ENCODE data around the gene CDYL. TPM values are rescaled to one million over a fixed set of nuclear protein-coding genes. Genes with fewer than 3 reads are reported as not detected.
"Not testable (repeated sequence)": the region's sequence is repeated elsewhere in the genome, so short reads cannot be mapped to it uniquely, and the experiment has no call there.

CDYL gene
- total RNA-seq, 4 donors from 2014 or later = 41.9 to 52.3 (median 45.7) TPM

DNA sequence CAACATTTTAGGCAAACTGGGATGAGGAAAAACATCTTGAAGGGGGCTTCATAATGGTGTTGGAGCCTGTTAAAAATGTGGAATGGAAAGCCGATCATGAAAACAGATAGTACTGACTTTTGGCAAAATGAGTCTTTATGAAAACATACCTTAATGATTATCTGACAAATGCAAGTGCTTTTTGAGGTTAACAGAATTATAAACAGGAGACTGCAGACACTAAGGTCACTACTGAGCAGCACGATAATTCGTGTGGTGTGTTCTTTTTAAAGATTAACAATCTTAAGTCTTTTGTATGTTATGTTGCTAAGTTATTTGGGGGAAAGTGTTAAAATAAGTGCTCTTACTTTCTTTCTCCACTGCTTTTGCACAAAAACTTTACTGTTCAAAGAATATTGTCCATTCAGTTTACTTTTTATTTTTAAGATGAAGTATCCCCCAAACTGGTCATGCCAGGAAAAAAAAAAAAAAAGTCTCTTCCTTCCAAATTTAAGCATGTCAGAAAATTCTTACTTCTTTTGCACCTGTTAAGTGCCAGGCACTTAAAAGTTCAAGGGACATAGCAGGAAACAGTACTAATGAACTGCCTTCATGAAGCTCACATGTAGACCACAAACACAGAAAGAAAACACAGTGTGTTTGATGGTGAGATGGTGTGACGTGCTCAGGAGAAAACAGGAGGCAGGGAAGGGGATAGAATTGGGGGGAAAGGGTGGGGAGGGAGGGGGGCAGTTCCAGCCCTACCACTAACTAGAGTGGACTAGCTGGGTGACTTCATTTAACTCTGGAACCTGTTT, 73.2 kb downstream of the CDYL start:
- TF ChIP-seq POLR2A (IDR thresholded peaks at IDR 0.05; ENCODE audit: low read depth) = no peak
- TF ChIP-seq POLR2AphosphoS5 (IDR thresholded peaks at IDR 0.05) = no peak
- TF ChIP-seq, protein P1, sequence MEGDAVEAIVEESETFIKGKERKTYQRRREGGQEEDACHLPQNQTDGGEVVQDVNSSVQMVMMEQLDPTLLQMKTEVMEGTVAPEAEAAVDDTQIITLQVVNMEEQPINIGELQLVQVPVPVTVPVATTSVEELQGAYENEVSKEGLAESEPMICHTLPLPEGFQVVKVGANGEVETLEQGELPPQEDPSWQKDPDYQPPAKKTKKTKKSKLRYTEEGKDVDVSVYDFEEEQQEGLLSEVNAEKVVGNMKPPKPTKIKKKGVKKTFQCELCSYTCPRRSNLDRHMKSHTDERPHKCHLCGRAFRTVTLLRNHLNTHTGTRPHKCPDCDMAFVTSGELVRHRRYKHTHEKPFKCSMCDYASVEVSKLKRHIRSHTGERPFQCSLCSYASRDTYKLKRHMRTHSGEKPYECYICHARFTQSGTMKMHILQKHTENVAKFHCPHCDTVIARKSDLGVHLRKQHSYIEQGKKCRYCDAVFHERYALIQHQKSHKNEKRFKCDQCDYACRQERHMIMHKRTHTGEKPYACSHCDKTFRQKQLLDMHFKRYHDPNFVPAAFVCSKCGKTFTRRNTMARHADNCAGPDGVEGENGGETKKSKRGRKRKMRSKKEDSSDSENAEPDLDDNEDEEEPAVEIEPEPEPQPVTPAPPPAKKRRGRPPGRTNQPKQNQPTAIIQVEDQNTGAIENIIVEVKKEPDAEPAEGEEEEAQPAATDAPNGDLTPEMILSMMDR (IDR thresholded peaks at IDR 0.05) = no peak
- TF ChIP-seq EP300 (IDR thresholded peaks at IDR 0.05) = no peak
- no peak overlapping the region for H3K4me3 ChIP-seq
- H3K4me1 ChIP-seq = peaks cover 16 to 20% (median 17%) of the 10 kb centered on the region in 4 donors
- no peak overlapping the region for H3K27ac ChIP-seq (replicated peaks in 1 of 4)
- 45% methylated on average over 4 of the region's 4 CpGs for WGBS
- H3K36me3 ChIP-seq = no peaks in the 10 kb centered on the region
- no peaks in the 10 kb centered on the region for H3K27me3 ChIP-seq
- no peak for DNase-seq (ENCODE audit: extremely low spot score)
- intact Hi-C loops (cut with DNase I) = no loop called here
- peaks cover 0 to 11% (median 7%) of the 10 kb centered on the region in 4 donors for H3K9me3 ChIP-seq

DNA sequence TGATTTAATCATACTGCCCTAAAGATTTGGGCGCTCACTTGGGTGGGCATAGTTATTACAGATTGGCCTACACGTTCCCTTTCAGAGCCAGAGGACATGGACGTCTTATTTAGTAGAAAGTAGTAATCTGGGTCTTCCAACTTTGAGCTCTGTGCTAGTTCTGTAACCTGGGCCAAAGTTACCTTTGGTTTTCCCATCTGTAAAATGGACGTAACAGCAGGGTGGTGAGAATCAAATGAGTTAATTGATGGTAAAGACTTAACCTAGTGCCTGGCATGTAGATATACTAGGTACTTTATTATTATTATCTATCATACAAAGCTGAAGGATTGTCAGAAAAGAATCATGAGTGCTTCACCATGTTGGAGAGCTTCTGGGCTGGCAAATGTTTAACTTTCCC, 74.8 kb downstream of the CDYL start:
- Histone ChIP-seq H3K4me1 (peaks cover 16 to 20% (median 17%) of the 10 kb centered on the region in 4 donors), H3K27me3 (no peaks in the 10 kb centered on the region), H3K36me3 (no peaks in the 10 kb centered on the region), H3K27ac (replicated peaks in 1 of 4) (no peak overlapping the region), H3K9me3 (peaks cover 0 to 3% (median under 1%) of the 10 kb centered on the region in 4 donors), H3K4me3 (no peak overlapping the region)
- TF ChIP-seq EP300 (IDR thresholded peaks at IDR 0.05) (no peak), POLR2A (IDR thresholded peaks at IDR 0.05; ENCODE audit: low read depth) (no peak)
- WGBS = 94% methylated on average over 4 of the region's 4 CpGs
- intact Hi-C loops (cut with DNase I) = no loop called here
- DNase-seq (ENCODE audit: extremely low spot score) = no peak

DNA sequence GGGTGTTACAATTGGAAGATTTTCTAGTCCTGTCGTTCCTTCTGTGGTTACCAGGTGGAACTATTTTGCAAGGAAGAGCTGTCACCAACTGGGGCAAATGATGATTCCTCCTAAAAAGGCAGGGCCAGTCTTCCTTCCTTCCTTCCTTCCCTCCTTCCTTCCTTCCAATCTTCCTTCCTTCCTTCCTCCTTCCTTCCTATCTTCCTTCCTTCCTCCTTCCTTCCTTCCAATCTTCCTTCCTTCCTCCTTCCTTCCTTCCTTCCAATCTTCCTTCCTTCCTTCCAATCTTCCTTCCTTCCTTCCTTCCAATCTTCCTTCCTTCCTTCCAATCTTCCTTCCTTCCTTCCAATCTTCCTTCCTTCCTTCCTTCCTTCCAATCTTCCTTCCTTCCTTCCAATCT, 76.0 kb downstream of the CDYL start:
- H3K9me3 ChIP-seq; H3K4me3 ChIP-seq; H3K27me3 ChIP-seq; H3K27ac ChIP-seq (replicated peaks in 1 of 4); H3K36me3 ChIP-seq; intact Hi-C loops (cut with DNase I); DNase-seq (ENCODE audit: extremely low spot score): not testable (repeated sequence)
- WGBS = 88% methylated on average over 1 of the region's 1 CpG
- H3K4me1 ChIP-seq = peaks cover 16 to 20% (median 17%) of the 10 kb centered on the region in 4 donors

DNA sequence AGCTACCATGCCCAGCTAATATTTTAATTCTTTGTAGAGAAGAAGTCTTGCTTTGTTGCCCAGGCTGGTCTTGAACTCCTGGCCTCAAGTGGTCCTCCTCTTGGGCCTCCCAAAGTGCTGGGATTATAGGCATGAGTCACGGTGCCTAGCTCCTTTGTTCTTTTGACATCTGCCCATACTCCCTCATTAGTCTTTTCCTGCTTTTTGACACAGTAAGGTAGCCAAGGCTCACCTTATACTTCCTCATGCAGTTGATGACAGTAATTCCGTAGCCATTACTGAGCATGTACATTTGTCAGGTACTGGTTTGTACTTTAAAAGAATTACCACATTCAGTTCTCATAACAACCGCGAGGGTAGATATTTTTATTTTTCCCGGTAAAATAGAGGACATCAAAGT, 76.7 kb downstream of the CDYL start:
- TF ChIP-seq POLR2A (IDR thresholded peaks at IDR 0.05; ENCODE audit: low read depth) = no peak
- no peak for TF ChIP-seq POLR2AphosphoS5 (IDR thresholded peaks at IDR 0.05)
- no peak for TF ChIP-seq EP300 (IDR thresholded peaks at IDR 0.05)
- TF ChIP-seq, protein P1 (IDR thresholded peaks at IDR 0.05) = no peak
- Histone ChIP-seq H3K4me3 (no peak overlapping the region), H3K27ac (replicated peaks in 1 of 4) (no peak overlapping the region), H3K36me3 (no peaks in the 10 kb centered on the region), H3K9me3 (no peaks in the 10 kb centered on the region), H3K27me3 (no peaks in the 10 kb centered on the region), H3K4me1 (peaks cover 9 to 20% (median 15%) of the 10 kb centered on the region in 4 donors)
- WGBS = 96% methylated on average over 5 of the region's 5 CpGs
- intact Hi-C loops (cut with DNase I) = no loop called here
- DNase-seq (ENCODE audit: extremely low spot score) = no peak

DNA sequence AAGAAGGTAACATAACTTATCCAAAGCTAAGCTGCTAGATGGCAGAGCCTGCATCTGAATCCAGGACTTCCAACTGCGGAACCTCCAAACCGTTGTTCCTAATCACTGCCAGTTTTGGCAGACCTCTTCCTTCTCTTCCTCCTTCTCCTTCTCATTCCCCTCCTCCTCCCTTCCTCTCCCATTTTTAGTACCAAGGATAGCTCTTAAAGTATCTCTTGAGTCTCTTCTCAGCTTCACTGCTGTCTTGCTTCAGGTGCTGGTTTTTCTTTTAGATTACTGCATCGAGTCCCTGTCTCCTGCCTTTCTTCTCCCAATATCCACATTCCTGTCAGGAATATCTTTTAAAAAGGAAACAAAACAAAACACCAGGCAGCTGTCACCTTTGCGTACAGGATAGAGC, 77.1 kb downstream of the CDYL start:
- intact Hi-C loops (cut with DNase I) = no loop called here
- no peak overlapping the region for H3K27ac ChIP-seq (replicated peaks in 1 of 4)
- no peak for DNase-seq (ENCODE audit: extremely low spot score)
- no peaks in the 10 kb centered on the region for H3K27me3 ChIP-seq
- H3K4me1 ChIP-seq = peaks cover 7 to 17% (median 15%) of the 10 kb centered on the region in 4 donors
- no peak overlapping the region for H3K4me3 ChIP-seq
- no peaks in the 10 kb centered on the region for H3K9me3 ChIP-seq
- no peaks in the 10 kb centered on the region for H3K36me3 ChIP-seq
- TF ChIP-seq EP300 (IDR thresholded peaks at IDR 0.05) = no peak
- no peak for TF ChIP-seq POLR2A (IDR thresholded peaks at IDR 0.05; ENCODE audit: low read depth)
- TF ChIP-seq, protein P1 (IDR thresholded peaks at IDR 0.05) = no peak
- TF ChIP-seq POLR2AphosphoS5 (IDR thresholded peaks at IDR 0.05) = no peak
- WGBS = 80% methylated on average over 4 of the region's 4 CpGs
